HG03575 (cell line): Measurements from ENCODE around the gene ZBTB16.

Experiments
- ATAC-seq: cut with Tn5 transposase; IDR thresholded peaks from one replicate; pipeline ENCODE4 v1.9.1; 2021; ENCODE audit not compliant: unreplicated experiment, insufficient number of reproducible peaks, low FRiP score; ENCODE audit errors: extremely low read depth

Gene ZBTB16

DNA sequence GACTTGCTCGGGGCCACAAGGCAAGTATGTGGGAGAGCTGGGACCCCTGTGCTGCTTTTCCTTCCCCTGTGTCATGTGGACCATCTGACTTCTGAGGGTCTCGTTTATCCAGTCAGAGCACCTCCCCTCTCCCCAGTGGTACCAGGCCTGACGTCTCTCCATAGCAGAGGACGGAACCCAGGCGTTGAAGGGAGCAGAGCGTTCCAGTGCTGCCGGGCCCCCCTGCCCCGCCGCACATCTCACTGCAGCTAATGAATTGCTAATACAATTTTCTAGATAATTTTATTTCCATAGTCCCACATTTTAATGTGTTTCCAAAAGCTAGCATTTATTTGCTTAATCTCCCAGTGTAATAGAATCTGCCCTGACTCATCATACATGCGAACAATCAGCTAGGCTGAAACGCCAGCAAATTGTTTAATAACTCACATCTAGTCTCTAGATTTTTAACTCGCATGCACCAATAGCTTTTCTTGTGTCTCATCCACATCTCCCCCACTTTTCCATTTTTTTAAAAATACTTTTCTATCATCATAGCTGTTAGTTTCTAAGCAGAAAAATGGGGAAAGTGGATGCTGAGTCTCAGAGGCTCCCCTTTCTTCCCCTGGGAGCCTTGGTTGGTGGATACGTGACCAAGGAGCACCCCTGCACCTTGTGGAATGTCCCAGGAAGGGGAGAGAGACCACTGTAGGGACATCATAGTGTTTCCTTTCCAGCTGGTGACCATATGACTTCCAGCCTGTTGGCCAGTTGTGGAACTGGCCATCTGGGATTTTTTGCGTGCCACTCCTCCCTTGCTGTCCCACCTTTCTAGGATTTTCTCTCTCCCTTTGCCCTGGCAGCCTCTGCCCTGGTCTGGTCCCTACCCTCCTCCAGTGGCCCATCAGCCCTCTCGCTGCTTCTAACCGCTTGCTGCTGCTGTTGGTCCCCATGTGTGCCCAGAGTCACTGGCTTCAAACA lies 178.1 kb downstream of the ZBTB16 start:
- ATAC-seq, result no peak

GRCh38 chr11:114239753-114240161 lies 180.2 kb downstream of the ZBTB16 start:
- no peak for ATAC-seq

GRCh38 chr11:114242032-114242431 lies 182.5 kb downstream of the ZBTB16 start:
- ATAC-seq, result no peak

DNA sequence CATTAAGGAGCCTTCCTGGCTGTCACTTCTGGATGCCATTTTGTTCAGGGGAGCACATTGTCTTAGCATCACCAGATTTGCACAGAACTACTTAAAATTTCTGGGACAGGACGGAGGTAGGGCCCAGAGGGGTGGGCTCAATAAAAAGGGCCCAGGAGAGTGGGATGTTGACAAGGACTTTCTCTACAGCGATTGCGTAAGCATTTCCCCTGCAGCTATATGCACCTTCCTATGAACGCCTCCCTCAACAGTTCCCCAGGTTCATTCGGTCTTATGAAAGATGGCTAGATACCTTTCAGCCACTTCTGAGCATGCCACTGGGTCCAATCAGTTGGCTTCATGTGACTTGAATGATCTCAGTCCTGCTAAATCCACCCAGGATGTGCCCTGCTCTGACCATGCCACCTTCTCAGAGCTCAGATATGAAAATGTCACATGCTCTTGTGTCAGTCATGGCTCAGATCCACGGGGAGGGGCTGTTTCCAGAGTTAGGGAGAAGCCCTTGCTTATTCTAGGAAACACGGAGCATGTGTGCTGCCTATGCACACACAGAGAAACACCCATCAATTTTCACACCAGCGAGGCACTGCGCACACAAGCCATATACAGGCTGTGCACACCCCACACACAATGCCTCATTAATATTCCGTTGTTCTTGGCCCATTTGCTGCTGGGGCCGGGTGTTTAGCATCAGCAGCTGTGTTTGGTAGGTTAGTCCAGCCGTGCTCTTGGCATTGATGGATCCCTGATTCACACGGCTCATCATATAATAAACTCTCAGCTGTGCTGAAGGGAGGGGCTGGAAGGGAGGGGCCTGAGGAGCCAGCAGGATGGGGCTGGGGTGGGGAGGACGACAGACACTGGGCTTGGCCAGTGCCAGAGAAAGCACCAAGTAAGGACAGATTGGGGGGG lies 184.2 kb downstream of the ZBTB16 start:
- no peak for ATAC-seq

GRCh38 chr11:114244726-114245394 lies 185.3 kb downstream of the ZBTB16 start:
- no peak for ATAC-seq

GRCh38 chr11:114246321-114247069 lies 187.0 kb downstream of the ZBTB16 start:
- no peak for ATAC-seq

GRCh38 chr11:114247070-114247789 lies 187.7 kb downstream of the ZBTB16 start:
- ATAC-seq, result no peak

GRCh38 chr11:114250180-114250579 lies 190.7 kb downstream of the ZBTB16 start:
- no peak for ATAC-seq

DNA sequence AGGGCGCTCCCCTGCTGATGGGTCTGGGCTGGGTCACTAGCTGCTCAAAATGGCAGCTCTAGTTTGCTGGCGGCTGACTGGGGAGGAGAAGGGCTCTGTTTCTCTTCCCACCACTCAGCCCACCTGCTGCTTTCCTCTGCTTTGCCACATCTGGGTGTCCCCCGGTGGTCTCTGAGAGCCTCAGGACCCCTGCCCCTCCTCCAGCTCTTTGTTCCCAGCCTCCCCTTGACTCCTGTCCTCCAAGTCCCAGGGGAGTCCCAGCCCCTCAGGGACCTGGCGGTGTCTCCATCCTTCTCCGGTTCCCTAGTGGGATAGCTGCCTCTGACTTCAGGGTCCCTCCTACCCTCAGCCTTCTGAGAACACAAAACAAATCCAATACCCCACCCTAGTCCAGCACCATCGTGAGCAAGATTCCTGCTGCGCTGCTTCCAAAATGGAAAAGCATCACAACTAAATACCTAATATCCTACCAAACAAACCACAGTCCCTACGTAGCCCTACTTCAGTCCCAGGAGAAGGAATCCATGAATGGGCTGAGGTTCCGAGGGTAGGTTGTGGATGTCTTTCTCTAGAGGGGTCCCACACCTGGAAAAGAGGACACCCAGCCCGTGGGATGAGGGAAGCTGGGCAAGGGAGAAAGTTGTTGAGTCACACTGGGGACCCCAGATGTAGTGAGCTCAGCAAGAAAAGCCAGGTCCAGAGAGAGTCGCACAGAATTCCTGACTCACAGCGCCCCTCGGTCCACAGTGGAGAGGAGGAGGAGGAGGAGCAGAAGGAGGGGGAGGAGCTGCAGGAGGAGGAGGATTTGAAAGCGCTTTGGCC lies 191.7 kb downstream of the ZBTB16 start:
- ATAC-seq, result no peak

GRCh38 chr11:114251815-114252337 lies 192.4 kb downstream of the ZBTB16 start:
- no peak for ATAC-seq

DNA sequence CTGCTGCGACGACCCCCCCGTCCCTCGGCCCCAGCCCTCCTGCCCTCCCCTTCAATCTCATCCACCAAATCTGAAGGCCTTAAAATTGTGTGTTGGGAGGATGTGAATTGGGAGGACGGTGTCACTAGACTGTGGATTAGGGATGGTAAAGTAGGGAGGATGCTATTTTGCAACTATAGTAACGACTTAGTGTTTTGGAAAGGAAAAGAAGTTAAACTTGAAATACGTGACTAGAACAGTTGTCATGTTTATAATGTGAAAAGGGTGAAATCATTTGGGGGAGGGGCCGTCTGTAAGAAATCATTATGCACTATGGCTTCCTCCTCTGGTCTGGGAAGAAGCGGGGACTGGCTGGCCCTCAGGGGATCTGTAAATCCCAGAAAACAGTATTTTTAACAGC lies 193.3 kb downstream of the ZBTB16 start:
- no peak for ATAC-seq

DNA sequence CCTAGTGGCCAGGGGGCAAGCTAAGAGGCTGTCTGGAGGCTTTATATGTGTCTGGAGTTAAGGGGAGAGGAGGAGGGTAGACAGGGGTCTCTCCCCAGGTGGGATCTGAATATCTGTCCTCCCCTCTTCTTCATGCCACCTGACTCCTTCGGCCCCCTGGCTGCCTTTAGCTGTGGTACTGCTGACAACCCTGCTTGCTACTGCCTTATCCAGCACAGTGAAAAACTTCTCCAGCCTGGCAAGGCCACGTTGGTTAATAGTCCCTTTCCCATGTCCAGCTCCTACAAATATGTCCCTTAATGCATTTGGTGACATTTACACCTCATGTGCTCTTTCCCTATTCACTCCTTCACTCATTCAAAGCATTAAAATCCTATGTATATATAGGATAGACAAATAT lies 194.3 kb downstream of the ZBTB16 start:
- ATAC-seq, result no peak

DNA sequence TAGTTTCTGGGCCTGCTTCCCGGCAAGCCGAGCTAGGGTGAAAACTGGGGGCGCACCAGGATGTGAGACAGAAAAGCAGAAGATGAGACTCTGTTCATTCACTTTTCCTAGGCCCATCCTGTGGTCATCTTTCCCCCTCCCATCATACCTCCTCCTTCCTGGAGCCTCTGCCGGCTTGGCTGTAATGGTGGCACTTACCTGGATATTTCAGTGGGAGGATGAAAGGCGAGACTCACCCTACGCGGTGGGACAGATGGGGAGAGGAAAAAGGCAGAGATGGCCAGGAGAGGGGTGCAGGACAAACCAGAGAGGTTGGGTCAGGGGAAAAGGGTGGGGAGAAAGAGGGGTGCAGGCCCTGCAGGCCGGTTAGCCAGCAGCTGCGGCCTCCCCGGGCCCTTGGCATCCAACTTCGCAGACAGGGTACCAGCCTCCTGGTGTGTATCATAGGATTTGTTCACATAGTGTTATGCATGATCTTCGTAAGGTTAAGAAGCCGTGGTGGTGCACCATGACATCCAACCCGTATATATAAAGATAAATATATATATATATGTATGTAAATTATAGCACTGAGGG lies 195.1 kb downstream of the ZBTB16 start:
- no peak for ATAC-seq

GRCh38 chr11:114255289-114255688 lies 195.8 kb downstream of the ZBTB16 start:
- ATAC-seq, result no peak

- no peak for ATAC-seq
These were observed 196.9 kb downstream of the ZBTB16 start for GRCh38 chr11:114256176-114256966.

DNA sequence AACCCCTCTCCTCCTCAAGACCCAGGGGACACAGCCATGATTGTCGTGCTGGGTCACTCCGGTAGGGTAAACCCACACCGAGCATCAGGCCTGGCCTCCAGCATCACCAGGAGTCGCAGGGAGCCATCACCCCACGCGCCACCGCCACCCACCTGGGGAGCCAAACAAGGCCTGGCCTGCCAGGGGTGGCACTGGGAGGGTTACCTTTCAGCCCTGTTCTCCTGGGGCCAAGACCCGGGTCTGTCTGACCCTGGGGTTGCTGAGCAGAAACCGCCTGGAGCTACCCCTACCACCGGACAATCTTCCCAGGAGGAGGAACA lies 197.4 kb downstream of the ZBTB16 start:
- no peak for ATAC-seq
